Esophagus mucosa (tissue), 1 donor: ENCODE measurements around the gene SSBP1. TPM values are rescaled to one million over a fixed set of nuclear protein-coding genes. Genes with fewer than 3 reads are reported as not detected.
A peak's percentile ranks its signal among the peaks of the same experiment; 100 is the strongest.
"Not testable (repeated sequence)": the region's sequence is repeated elsewhere in the genome, so short reads cannot be mapped to it uniquely, and the experiment has no call there.

Experiments used
- ATAC-seq: fragments of 200-7000 bp; cut with Tn5 transposase; one replicate; pipeline ENCODE4 v1.9.1; 2020
- total RNA-seq: library from RNA; stranded (reverse); gene quantifications from one replicate; pipeline ENCODE4 v1.2.4, GENCODE V29; 2023
- donor health status: DM: yes; HTN: yes; CAD: no.

SSBP1 gene
- total RNA-seq, 1 donor from 2014 or later = 105 TPM

GRCh38 chr7:141709749-141710148 is 28.4 kb upstream of the SSBP1 start:
- ATAC-seq = no peak

- no peak for ATAC-seq
These were observed 27.9 kb upstream of the SSBP1 start for GRCh38 chr7:141710301-141710700.

DNA sequence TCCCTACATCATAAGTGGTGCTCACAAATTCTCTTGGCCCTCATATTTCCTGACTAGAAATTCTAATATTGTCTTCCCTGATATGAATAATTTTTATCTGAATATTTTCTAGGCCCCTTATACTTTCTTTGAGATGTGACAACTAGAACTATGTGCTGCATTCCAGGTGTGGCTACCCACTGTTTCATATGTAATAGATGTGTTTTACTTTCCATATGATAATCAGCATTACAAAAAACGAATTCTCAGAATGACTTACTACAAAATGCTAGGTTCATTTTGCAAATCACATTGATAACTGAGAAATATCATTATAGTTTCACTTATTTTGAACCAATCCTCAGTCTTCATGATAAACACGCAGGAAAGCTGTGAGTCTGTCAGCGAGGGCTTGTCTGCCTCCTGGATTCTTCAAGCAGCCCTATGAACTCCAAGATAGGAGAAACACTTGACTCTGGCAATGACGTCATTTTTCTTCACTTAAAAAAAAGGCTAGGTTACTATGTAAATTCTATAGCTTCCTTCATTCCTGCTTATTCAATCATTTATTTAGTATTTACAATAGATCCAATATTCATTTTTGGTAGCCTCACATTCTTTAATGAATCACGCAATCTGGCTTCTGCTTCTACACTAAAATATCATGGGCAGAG is 25.4 kb upstream of the SSBP1 start:
- ATAC-seq = no peak

DNA sequence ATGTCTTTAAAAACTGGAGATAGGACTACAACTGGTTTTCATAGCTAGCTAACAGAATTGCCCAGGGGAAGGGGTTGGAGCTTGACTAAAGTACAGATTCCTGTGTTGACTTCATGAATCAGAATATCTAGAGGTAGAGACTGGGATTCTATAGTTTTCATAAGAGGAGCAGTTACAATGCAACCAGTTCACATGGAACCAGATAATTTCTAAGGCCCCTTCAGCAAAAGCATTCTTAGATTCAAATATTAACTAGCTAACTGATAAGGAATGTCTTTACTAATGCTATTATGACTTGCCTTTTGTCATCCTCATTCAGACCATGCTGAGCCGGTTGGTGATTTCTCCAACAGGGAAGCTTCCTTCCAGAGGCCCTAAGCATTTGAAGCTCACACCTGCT is 24.3 kb upstream of the SSBP1 start:
- no peak for ATAC-seq

GRCh38 chr7:141714571-141714970 is 23.6 kb upstream of the SSBP1 start:
- no peak for ATAC-seq

DNA sequence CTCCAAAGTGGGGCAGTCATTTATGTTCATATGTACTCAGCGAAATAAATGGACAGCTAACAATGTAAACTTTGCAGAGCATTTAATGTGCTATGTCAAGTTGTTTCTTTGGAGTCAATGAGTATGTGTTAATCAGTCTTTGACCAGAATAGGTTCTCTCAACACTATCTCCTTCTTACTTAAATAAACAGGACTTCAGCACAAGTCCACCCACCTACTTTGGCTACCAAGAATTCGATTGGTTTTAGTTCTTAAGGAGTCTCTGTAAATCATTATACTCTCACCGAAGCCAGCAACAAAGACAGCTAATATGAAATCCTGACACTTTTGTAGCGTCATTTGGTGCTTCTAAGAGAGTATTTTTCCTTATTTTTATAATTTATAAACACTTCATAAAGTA is 23.1 kb upstream of the SSBP1 start:
- no peak for ATAC-seq

GRCh38 chr7:141715794-141716689 is 22.1 kb upstream of the SSBP1 start:
- no peak for ATAC-seq

- no peak for ATAC-seq
These were observed 20.7 kb upstream of the SSBP1 start for GRCh38 chr7:141717450-141717849.

DNA sequence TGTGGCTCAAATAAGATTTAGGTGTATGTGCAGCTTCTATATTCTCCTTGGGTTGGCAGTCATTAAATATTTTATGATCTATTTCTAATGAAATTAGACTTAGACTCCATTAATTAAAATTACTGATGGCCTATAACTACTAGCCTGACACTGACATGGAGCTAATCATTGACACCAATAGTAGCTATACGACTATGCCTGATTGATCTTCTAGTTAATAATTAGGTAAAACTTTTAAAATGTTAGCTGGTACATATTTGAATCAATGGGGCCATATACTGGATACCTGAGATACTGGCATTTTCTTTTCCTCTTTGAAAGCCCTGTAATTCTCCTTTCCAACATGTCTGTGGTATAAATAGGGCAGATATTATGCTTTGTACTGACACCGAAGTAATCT is 15.6 kb upstream of the SSBP1 start:
- ATAC-seq = no peak

DNA sequence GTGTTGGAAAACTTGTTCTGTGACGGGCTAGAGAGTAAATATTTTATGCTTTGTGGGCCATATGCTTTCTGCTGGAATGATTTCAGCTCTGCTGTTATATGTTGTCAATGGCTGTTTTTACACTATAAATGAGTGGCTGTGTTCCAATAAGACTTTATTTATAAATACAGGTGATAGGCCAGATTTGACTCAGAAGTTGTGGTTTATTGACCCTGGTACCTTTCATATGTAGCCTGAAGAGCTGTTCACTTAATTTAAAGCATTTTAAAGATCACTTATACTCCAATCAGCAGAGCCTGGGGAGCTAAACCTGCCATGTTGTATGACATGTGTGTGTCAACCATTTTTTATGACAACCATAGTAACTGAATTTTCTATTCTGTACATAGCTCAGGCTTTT is 9.1 kb upstream of the SSBP1 start:
- no peak for ATAC-seq

DNA sequence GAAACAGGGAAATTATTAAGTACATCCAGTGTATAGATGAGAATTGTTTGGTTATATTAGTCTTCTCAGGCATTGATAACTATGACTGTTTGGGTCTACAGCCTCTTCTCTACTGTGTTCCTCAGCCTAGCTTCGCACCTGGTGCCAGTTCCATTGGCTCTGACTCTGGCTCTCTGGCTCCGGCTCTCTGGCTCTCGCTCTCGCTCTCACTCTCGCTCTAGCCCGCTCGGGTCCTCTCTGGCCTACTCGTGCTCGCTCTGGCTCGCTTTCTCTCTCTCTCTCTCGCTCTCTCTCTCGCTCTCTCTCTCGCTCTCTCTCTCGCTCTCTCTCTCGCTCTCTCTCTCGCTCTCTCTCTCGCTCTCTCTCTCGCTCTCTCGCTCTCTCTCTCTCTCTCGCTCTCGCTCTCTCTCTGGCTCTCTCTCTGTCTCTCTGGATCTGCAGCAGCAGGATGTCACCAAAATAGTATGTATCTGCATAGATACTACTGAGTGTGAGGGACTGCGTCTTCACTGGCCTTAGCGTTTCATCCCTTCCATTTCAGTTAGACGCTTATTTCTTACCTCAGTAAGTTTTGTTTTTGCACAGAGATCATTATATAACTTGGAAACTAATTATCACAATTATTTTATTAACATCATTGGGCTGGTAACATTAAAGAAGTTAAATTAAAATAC is 6.5 kb upstream of the SSBP1 start:
- ATAC-seq = no peak

- ATAC-seq = peak; percentile 54
These were observed 881 bp upstream of the SSBP1 start for GRCh38 chr7:141737118-141737835.

GRCh38 chr7:141738592-141739013 is 445 bp downstream of the SSBP1 start:
- no peak for ATAC-seq

GRCh38 chr7:141739250-141739649 is 1.1 kb downstream of the SSBP1 start:
- ATAC-seq = no peak

DNA sequence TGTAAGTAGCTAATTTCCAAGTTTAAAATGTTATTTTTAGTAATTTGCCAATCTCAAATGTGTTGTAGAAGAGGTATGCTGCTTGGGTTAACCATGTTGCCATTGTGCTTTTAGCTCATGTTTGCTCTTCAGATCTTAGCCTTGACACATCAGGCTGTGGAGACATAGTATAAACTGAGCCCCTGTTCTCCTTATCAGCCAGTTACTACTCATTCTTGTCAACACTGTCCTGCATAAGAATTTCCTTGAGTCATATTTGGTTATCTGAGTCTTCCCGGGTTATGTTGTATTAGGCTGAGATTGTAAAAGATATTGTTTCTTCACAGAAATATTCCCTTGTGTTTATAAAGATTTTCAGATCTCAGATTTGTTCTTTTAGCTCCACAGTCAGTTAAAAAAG is 4.1 kb downstream of the SSBP1 start:
- ATAC-seq = no peak

- ATAC-seq = no peak
These were observed 6.0 kb downstream of the SSBP1 start for GRCh38 chr7:141744131-141744530.

GRCh38 chr7:141748396-141748795 is 10.2 kb downstream of the SSBP1 start:
- no peak for ATAC-seq

DNA sequence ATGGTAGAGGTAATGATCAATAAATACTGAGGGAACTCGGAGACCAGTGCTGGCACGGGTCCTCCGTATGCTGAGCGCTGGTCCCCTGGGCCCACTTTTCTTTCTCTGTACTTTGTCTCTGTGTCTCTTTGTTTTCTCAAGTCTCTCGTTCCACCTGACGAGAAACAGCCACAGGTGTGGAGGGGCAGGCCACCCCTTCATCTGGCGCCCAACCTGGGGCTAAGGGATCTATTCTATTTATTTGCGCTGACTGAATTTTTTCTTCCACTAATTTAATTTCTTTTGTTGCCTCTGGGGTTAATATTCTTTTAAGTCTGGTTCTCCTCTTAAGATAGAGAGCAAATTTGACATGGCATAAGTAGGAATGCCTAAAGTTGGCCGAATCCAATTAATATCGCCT is 13.7 kb downstream of the SSBP1 start:
- not testable (repeated sequence) for ATAC-seq

GRCh38 chr7:141752634-141753033 is 14.5 kb downstream of the SSBP1 start:
- ATAC-seq = no peak

GRCh38 chr7:141754939-141755338 is 16.8 kb downstream of the SSBP1 start:
- no peak for ATAC-seq

DNA sequence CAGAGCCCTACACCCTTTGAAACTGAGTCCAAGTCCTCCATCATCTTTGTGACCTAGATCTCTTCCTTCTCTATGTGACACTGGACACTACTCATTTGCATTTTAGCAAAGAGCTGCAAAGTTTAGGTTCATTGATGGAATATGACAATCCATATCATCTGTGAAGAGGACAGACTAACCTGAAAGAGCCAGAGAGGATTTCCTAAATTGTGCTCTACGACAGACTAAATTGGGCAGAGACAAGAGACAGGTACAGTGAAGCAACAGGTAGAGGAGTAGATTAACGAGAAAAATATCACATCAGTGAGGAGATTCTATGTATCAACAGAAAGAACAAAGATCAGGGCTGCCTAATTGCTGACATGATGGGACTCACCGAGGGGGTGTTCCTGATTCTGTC is 25.6 kb downstream of the SSBP1 start, which contains the start of gene TAS2R3:
TSS of gene TAS2R3 (plus strand) at position 301 of the 400 bp plus-strand sequence. CDS start at position 363, 62 bp downstream.
- ATAC-seq = no peak

DNA sequence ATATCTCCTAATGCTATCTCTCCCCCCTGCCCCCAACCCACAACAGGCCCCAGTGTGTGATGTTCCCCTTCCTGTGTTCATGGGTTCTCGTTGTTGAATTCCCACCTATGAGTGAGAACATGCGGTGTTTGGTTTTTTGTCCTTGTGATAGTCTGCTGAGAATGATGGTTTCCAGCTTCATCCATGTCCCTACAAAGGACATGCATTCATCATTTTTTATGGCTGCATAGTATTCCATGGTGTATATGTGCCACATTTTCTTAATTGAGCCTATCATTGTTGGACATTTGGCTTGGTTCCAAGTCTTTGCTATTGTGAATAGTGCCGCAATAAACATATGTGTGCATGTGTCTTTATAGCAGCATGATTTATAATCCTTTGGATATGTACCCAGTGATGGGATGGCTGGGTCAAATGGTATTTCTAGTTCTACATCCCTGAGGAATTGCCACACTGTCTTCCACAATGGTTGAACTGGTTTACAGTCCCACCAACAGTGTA is 32.0 kb downstream of the SSBP1 start:
- not testable (repeated sequence) for ATAC-seq
